GM12878 (cell line): Measurements from ENCODE around the gene TCF25. TPM values are rescaled to one million over a fixed set of nuclear protein-coding genes. Genes with fewer than 3 reads are reported as not detected.

ENCODE experiments used
- ATAC-seq: fragments of 200-7000 bp; cut with Tn5 transposase; 3 replicates; pipeline ENCODE4 v1.9.1; 2020; ENCODE audit warnings: mild to moderate bottlenecking, moderate library complexity
- BruUV-seq: library from RNA; stranded (reverse); fragments of 400-500 nt; replicated peaks from 2 replicates; lab custom pipeline; 2021; lab: Mats Ljungman, UMichigan
- CTCF ChIA-PET: fragments of 300-600 bp; sonication (Branson Sonifier 250); formaldehyde crosslinking; extraction: SDS; loops from one replicate; lab custom pipeline; 2021; ENCODE audit warnings: inconsistent platforms; lab: Yijun Ruan, JAX
- POLR2A ChIA-PET: fragments of 350-600 bp; formaldehyde crosslinking; extraction: SDS; loops from one replicate; lab custom pipeline; 2021; ENCODE audit warnings: inconsistent platforms; lab: Charles Lee
- RAD21 ChIA-PET: fragments of 300-600 bp; sonication (Branson Sonifier 250); formaldehyde crosslinking; loops from one replicate; lab custom pipeline; 2023; ENCODE audit warnings: antibody characterized with exemption; ENCODE audit not compliant: unreplicated experiment; lab: Charles Lee
- SMC1A ChIA-PET: fragments of 300-600 bp; sonication (Branson Sonifier 250); formaldehyde crosslinking; loops from one replicate; lab custom pipeline; 2023; ENCODE audit not compliant: unreplicated experiment, uncharacterized antibody; lab: Charles Lee
- DNase-seq: peaks from one replicate; pipeline ENCODE4 v3.0.0-alpha.2; 2011; ENCODE audit warnings: low read depth, low spot score
- FAIRE-seq: peaks from 3 replicates; lab custom pipeline; 2011; peaks lifted over from hg19 to GRCh38; lab: Jason Lieb, UNC
- H2AFZ ChIP-seq: 2 replicates; pipeline ENCODE4 v1.6.0; 2011; ENCODE audit warnings: low read depth, low read length, control low read depth; ENCODE audit not compliant: control insufficient read depth
- H3K27ac ChIP-seq: 2 replicates; pipeline ENCODE4 v1.5.1; 2011; ENCODE audit warnings: control low read depth; ENCODE audit not compliant: control insufficient read depth, insufficient read depth
- H3K27me3 ChIP-seq, 2 experiments: replicated peaks in 1 of 2; 2 replicates each; pipeline versions ENCODE4 v1.6.0 to v1.6.1; 2011; ENCODE audit warnings: low read length in 1 of 2; ENCODE audit not compliant: control insufficient read depth in 2 of 2, insufficient read depth in 2 of 2
- H3K36me3 ChIP-seq, 2 experiments: 2 replicates each; pipeline ENCODE4 v1.5.1; 2011; ENCODE audit warnings: low read length in 1 of 2; ENCODE audit not compliant: control insufficient read depth in 2 of 2, insufficient read depth in 2 of 2
- H3K4me1 ChIP-seq: 2 replicates; pipeline ENCODE4 v1.6.1; 2011; ENCODE audit warnings: mild to moderate bottlenecking, low read length, moderate library complexity, mixed read lengths; ENCODE audit not compliant: control insufficient read depth, insufficient read depth
- H3K4me2 ChIP-seq: 2 replicates; pipeline ENCODE4 v1.6.0; 2011; ENCODE audit warnings: control low read depth; ENCODE audit not compliant: control insufficient read depth, insufficient read depth
- H3K4me3 ChIP-seq: fragments of 200-600 bp; sonication (generic); 2 replicates; pipeline ENCODE4 v1.5.1; 2016
- H3K79me2 ChIP-seq: 2 replicates; pipeline ENCODE4 v1.6.0; 2011; ENCODE audit warnings: low read length; ENCODE audit not compliant: control insufficient read depth, insufficient read depth
- H3K9ac ChIP-seq: 2 replicates; pipeline ENCODE4 v1.8.0; 2011; ENCODE audit warnings: low read length, control low read depth, mixed read lengths; ENCODE audit not compliant: control insufficient read depth, insufficient read depth
- H3K9me3 ChIP-seq: replicated peaks from 3 replicates; pipeline ENCODE4 v1.5.1; 2011; ENCODE audit warnings: mild to moderate bottlenecking, low read length; ENCODE audit not compliant: control insufficient read depth, insufficient read depth
- H4K20me1 ChIP-seq: 2 replicates; pipeline ENCODE4 v1.6.0; 2011; ENCODE audit not compliant: control insufficient read depth, insufficient read depth
- ESRRA ChIP-seq: IDR thresholded peaks from 2 replicates; pipeline ENCODE4 v1.6.1; 2012; ENCODE audit warnings: mild to moderate bottlenecking, low read length, improper control_type of control experiment
- FOXK2 ChIP-seq: fragments of 450-650 bp; IDR thresholded peaks from 2 replicates; pipeline ENCODE4 v1.6.1; 2017; ENCODE audit warnings: mild to moderate bottlenecking, moderate library complexity
- MTA3 ChIP-seq: IDR thresholded peaks from 2 replicates; pipeline ENCODE4 v1.6.1; 2012; ENCODE audit warnings: low read length, inconsistent platforms, borderline replicate concordance
- NKRF ChIP-seq: fragments of 450-650 bp; conservative IDR thresholded peaks from 2 replicates; pipeline ENCODE4 v1.6.1; 2017; ENCODE audit warnings: mild to moderate bottlenecking, moderate library complexity
- PAX8 ChIP-seq: fragments of 450-650 bp; IDR thresholded peaks from 2 replicates; pipeline ENCODE4 v1.6.1; 2017; ENCODE audit warnings: mild to moderate bottlenecking, moderate library complexity
- PRDM15 ChIP-seq: fragments of 450-650 bp; formaldehyde crosslinking; IDR thresholded peaks from 2 replicates; pipeline ENCODE4 v1.4.0; 2020; ENCODE audit warnings: mild to moderate bottlenecking, moderate library complexity
- SMAD1 ChIP-seq: fragments of 450-650 bp; IDR thresholded peaks from 2 replicates; pipeline ENCODE4 v1.6.1; 2018; ENCODE audit warnings: mild to moderate bottlenecking, low read depth; ENCODE audit not compliant: partially characterized antibody
- SPI1 ChIP-seq: IDR thresholded peaks from 2 replicates; pipeline ENCODE4 v1.6.1; 2011; ENCODE audit warnings: low read depth, mild to moderate bottlenecking, low read length, moderate library complexity, borderline replicate concordance; ENCODE audit not compliant: insufficient read depth
- STAT3 ChIP-seq: IDR thresholded peaks from 2 replicates; pipeline ENCODE4 v1.6.1; 2011; ENCODE audit warnings: low read depth, low read length, improper control_type of control experiment
- TCF12 ChIP-seq: IDR thresholded peaks from 2 replicates; pipeline ENCODE4 v1.6.1; 2011; ENCODE audit warnings: low read depth, mild to moderate bottlenecking, low read length
- ZBTB11 ChIP-seq: fragments of 450-650 bp; formaldehyde crosslinking; IDR thresholded peaks from 2 replicates; pipeline ENCODE4 v1.5.0; 2022; ENCODE audit warnings: mild to moderate bottlenecking, missing genetic modification characterization
- ZNF217 ChIP-seq: fragments of 450-650 bp; IDR thresholded peaks from 2 replicates; pipeline ENCODE4 v1.6.1; 2017; ENCODE audit warnings: antibody characterized with exemption, mild to moderate bottlenecking
- WGBS: methylation state at CpG from one replicate; pipeline ENCODE4 v1.1.6; 2016; ENCODE audit warnings: low lambda C conversion rate; ENCODE audit not compliant: insufficient replicate concordance, insufficient coverage; ENCODE audit errors: missing lambda C conversion rate; 5-methylcytosine and 5-hydroxymethylcytosine counted together
- in situ Hi-C: fragments of 300-500 bp; cut with MboI; formaldehyde crosslinking; loops from 9 replicates; pipeline ENCODE4 v1.14.3; 2018; ENCODE audit warnings: mixed read lengths
- intact Hi-C: fragments of 100-400 bp; cut with micrococcal nuclease; formaldehyde crosslinking; loops from one replicate; pipeline ENCODE4 v1.14.2; 2022; ENCODE audit not compliant: unreplicated experiment
- polyA plus RNA-seq, 11 experiments: library from polyadenylated mRNA; depleted of rRNA in 4 of 11; unstranded in 6 of 11; stranded (reverse) in 5 of 11; fragments of >200 nt; fragmentation: Nextera tagmentation in 4 of 11; fragmentation: Illumina TruSeq in 1 of 11; extraction: Ambion mirVana in 4 of 11; extraction: Trizol in 1 of 11; gene quantifications; 1 replicate in 1 of 11; 2 replicates in 10 of 11; pipeline versions ENCODE4 v1.2.1 to v1.2.3, GENCODE V29; 2011 to 2016; ENCODE audit warnings: inconsistent platforms in 2 of 11, missing spikeins in 2 of 11, low read depth in 1 of 11
- total RNA-seq, 4 experiments: library from RNA; depleted of rRNA in 3 of 4; stranded (reverse); fragments of >200 nt in 3 of 4; fragmentation: Illumina TruSeq in 1 of 4; extraction: Trizol in 1 of 4; gene quantifications; 2 replicates each; pipeline versions ENCODE4 v1.2.1 to v1.2.3, GENCODE V29; 2013 to 2021

TCF25 gene
- total and polyA plus RNA-seq, 10 of the 15 experiments (the other 5 are each of a cell fraction or from before 2014, with no cell fraction given), result 8.4 to 130 (median 89.4) TPM

- WGBS, result 93% methylated on average over 23 of the region's 23 CpGs
- Histone ChIP-seq H3K9me3 (no peaks in the 10 kb centered on the region; the same call in 2 of the 3 replicates), H3K4me1 (no peaks in the 10 kb centered on the region), H3K9ac (no peak overlapping the region), H3K79me2 (no peaks in the 10 kb centered on the region), H2AFZ (no peak overlapping the region), H4K20me1 (no peaks in the 10 kb centered on the region; the same call in 1 of the 2 replicates), H3K27ac (no peak overlapping the region), H3K36me3 (peaks cover 12 to 23% of the 10 kb centered on the region in 2 experiments), H3K4me3 (no peak overlapping the region), H3K27me3 (no peaks in the 10 kb centered on the region), H3K4me2 (no peak overlapping the region)
- ATAC-seq (no peak; the same call in 2 of the 3 replicates), DNase-seq (no peak), FAIRE-seq (no peak)
- ChIA-PET CTCF (interaction anchor here (1.0 kb wide), 1 partner anchor 165 kb away, joined by 3 read pairs; no protein-coding TSS in a partner anchor), SMC1A (no interaction called here), POLR2A (no interaction called here), RAD21 (interaction anchor here (1.5 kb wide), 1 partner anchor 44 kb away, joined by 3 read pairs; no protein-coding TSS in a partner anchor)
- in situ Hi-C loops, result no loop called here
- intact Hi-C loops, result no loop called here
- no TSS peak for BruUV-seq
- TF ChIP-seq PAX8 (no peak), SMAD1 (no peak), SPI1 (no peak), ZNF217 (no peak), ZBTB11 (no peak), MTA3 (no peak), PRDM15 (CRISPR knock-in tag) (no peak), STAT3 (no peak), TCF12 (no peak), NKRF (no peak), FOXK2 (no peak), ESRRA (no peak)
Observed at GRCh38 chr16:89905511-89906139, 32.2 kb downstream of the TCF25 start.
